Prostate gland (tissue), 2 donors: ENCODE data around the gene SNCG. TPM values are rescaled to one million over a fixed set of nuclear protein-coding genes. Genes with fewer than 3 reads are reported as not detected.
"Not testable (repeated sequence)": the region's sequence is repeated elsewhere in the genome, so short reads cannot be mapped to it uniquely, and the experiment has no call there.

Source experiments
- DNase-seq: peaks from one replicate; pipeline ENCODE4 v3.0.0-alpha.2; 2019; ENCODE audit warnings: low spot score
- H3K27ac ChIP-seq, 2 donors: fragments of 200-600 bp; sonication (generic); 2 replicates each; pipeline ENCODE4 v1.5.1; 2017 to 2019
- H3K27me3 ChIP-seq: fragments of 200-600 bp; sonication (generic); replicated peaks from 2 replicates; pipeline ENCODE4 v1.5.1; 2019; ENCODE audit not compliant: insufficient read depth
- H3K36me3 ChIP-seq, 2 donors: fragments of 200-600 bp; sonication (generic); 1 replicate in 1 of 2; 2 replicates in 1 of 2; pipeline versions ENCODE4 v1.5.1 to v1.8.1; 2017 to 2019
- H3K4me1 ChIP-seq: fragments of 200-600 bp; sonication (generic); replicated peaks from 2 replicates; pipeline ENCODE4 v1.5.1; 2019
- H3K4me3 ChIP-seq, 2 donors: fragments of 200-600 bp; sonication (generic); 2 replicates each; pipeline ENCODE4 v1.5.1; 2017 to 2019
- H3K9me3 ChIP-seq: fragments of 200-600 bp; sonication (generic); 2 replicates; pipeline ENCODE4 v1.5.1; 2017
- WGBS: methylation state at CpG from one replicate; pipeline ENCODE4 v1.1.5; 2018; 5-methylcytosine and 5-hydroxymethylcytosine counted together
- intact Hi-C: fragments of 100-400 bp; cut with DNase I; formaldehyde crosslinking; loops from one replicate; pipeline ENCODE4 v1.14.2; 2022
- small RNA-seq, 2 donors: library from RNA; depleted of rRNA; stranded (forward); fragments of <200 nt; gene quantifications; one replicate each; pipeline ENCODE3, GENCODE V24; 2016
- total RNA-seq, 2 donors: library from RNA; depleted of rRNA; stranded (reverse); fragments of >200 nt; gene quantifications; one replicate each; pipeline ENCODE4 v1.1.0, GENCODE V29; 2016

Gene SNCG
- total RNA-seq, 2 donors from 2014 or later = 38.5 to 46.6 TPM

DNA sequence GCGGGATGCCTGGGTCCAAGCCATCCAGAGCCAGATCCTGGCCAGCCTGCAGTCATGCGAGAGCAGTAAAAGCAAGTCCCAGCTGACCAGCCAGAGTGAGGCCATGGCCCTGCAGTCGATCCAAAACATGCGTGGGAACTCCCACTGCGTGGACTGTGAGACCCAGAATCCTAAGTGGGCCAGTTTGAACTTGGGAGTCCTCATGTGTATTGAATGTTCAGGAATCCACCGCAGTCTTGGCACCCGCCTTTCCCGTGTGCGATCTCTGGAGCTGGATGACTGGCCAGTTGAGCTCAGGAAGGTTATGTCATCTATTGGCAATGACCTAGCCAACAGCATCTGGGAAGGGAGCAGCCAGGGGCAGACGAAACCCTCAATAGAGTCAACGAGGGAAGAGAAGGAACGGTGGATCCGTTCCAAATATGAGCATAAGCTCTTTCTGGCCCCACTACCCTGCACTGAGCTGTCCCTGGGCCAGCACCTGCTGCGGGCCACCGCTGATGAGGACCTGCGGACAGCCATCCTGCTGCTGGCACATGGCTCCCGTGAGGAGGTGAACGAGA, 50.8 kb downstream of the SNCG start:
- H3K27me3 ChIP-seq, H3K36me3 ChIP-seq, H3K4me1 ChIP-seq, H3K4me3 ChIP-seq, intact Hi-C loops, DNase-seq, H3K9me3 ChIP-seq: not testable (repeated sequence)
- peak overlapping the region in 1 of 2 donors; percentile 57 for H3K27ac ChIP-seq
- WGBS = 94% methylated on average over 15 of the region's 18 CpGs

Small RNA genes within 50 kb of the gene (small RNA-seq; reads per million reads assigned to genes)
- 0 reads per million in 2 donors for gene BMS1P3

Other genes starting within 250 kb of the SNCG start
- gene BMPR1A, start 202.0 kb upstream of the SNCG start, total RNA-seq = 10 to 100 TPM; 53.9 to 58.1 TPM
- gene MMRN2, start 984 bp upstream of the SNCG start, total RNA-seq = 10 to 100 TPM; 24.6 to 26.1 TPM
- 100 to 1,000 TPM; 128 to 347 TPM for gene ADIRF, start 9.9 kb downstream of the SNCG start, total RNA-seq
- gene FAM25A, start 61.7 kb downstream of the SNCG start, total RNA-seq = not detected
- 100 to 1,000 TPM; 154 to 437 TPM for gene GLUD1, start 136.2 kb downstream of the SNCG start, total RNA-seq
- 10 to 100 TPM; 25.2 to 43.5 TPM for gene SHLD2, start 136.6 kb downstream of the SNCG start, total RNA-seq